Naive B cell (primary cell): Measurements from ENCODE around the gene ITGAD. TPM values are rescaled to one million over a fixed set of nuclear protein-coding genes. Genes with fewer than 3 reads are reported as not detected.
A peak's percentile ranks its signal among the peaks of the same experiment; 100 is the strongest.

Experiments used
- ATAC-seq, 2 donors: fragments of 150-1000 bp; cut with Tn5 transposase; 2 replicates each; pipeline ENCODE4 v1.10.0; 2021; ENCODE audit warnings: low read depth in 2 of 2, mild to moderate bottlenecking in 2 of 2, moderate library complexity in 2 of 2
- DNase-seq: peaks from one replicate; pipeline ENCODE4 v3.0.0; 2022
- H3K27ac Mint-ChIP-seq, 6 donors: one replicate each; pipeline ENCODE4 v1.8.0; 2020 to 2022; ENCODE audit warnings: mild to moderate bottlenecking in 6 of 6, mixed read lengths in 6 of 6, moderate library complexity in 5 of 6, inconsistent platforms in 2 of 6
- H3K27me3 Mint-ChIP-seq, 3 donors: one replicate each; pipeline ENCODE4 v1.8.0; 2021 to 2022; ENCODE audit warnings: mixed read lengths in 3 of 3, mild to moderate bottlenecking in 1 of 3
- H3K36me3 Mint-ChIP-seq, 2 donors: one replicate each; pipeline ENCODE4 v1.8.0; 2020 to 2022; ENCODE audit warnings: mixed read lengths in 2 of 2, inconsistent platforms in 1 of 2, mild to moderate bottlenecking in 1 of 2
- H3K4me1 Mint-ChIP-seq, 3 donors: one replicate each; pipeline ENCODE4 v1.8.0; 2020 to 2022; ENCODE audit warnings: mixed read lengths in 3 of 3, inconsistent platforms in 1 of 3, mild to moderate bottlenecking in 1 of 3, moderate library complexity in 1 of 3
- H3K4me3 Mint-ChIP-seq, 8 donors: one replicate each; pipeline ENCODE4 v1.8.0; 2020 to 2022; ENCODE audit warnings: mild to moderate bottlenecking in 8 of 8, mixed read lengths in 8 of 8, moderate library complexity in 8 of 8, inconsistent platforms in 2 of 8
- H3K9me3 Mint-ChIP-seq, 7 donors: one replicate each; pipeline ENCODE4 v1.8.0; 2020 to 2022; ENCODE audit warnings: mixed read lengths in 7 of 7, mild to moderate bottlenecking in 5 of 7, inconsistent platforms in 2 of 7, moderate library complexity in 1 of 7
- polyA plus RNA-seq, 6 donors: library from polyadenylated mRNA; unstranded; fragments of 300-500 nt; fragmentation: Illumina TruSeq; gene quantifications; one replicate each; pipeline ENCODE4 v1.2.3, GENCODE V29; 2021; ENCODE audit warnings: low read depth in 6 of 6

Gene ITGAD
- polyA plus RNA-seq, 6 donors from 2014 or later: not detected

DNA sequence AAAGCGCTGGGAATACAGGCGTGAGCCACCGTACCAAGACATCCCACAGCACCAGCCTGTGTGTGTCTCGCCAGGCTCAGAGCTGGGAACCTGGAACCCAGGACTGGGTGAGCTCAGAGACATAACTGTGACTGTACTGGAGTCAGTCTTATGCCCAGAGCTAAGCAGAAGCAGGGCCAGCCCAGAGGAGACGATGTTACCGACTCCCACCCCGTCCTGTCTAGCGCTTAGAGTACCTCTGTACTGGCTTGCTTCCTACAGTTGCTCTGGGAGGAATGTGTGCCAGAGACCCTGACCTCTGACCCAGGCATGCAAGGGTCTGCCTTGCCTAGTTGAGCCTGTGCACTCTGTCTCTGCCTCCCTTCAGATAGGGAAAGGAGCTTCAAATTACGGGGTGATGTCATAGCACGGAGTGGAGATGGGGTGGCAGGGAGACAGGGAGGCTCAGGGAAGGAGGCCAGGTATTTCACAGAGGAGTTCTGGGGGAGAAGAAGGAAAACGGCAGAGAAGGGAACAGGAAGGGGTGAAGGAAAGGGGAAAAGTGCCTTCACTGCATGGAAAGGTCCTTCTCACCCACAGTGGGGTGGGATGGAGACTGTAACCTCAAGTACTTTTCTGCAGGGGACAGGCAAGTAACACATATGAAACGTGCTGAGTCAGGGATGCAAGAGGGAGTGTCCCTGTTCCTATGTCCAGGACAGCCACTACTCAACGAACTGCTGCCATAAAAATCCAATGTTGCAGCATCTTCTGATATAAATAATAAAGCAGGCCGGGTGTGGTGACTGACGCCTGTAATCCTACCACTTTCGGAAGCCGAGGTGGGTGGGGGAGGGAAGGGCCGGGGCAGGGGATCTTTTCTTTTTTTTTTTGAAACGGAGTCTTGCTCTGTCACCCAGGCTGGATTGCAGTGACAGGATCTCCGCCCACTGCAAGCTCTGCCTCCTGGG is 60.4 kb downstream of the ITGAD start:
- Mint-ChIP-seq H3K4me1 (peaks cover 30 to 49% (median 39%) of the 10 kb centered on the region in 3 donors), H3K4me3 (peak overlapping the region in 2 of 8 donors; percentile 32 to 33), H3K27ac (peak overlapping the region in 2 of 6 donors; percentile 72 to 80), H3K27me3 (no peaks in the 10 kb centered on the region), H3K9me3 (no peaks in the 10 kb centered on the region), H3K36me3 (no peaks in the 10 kb centered on the region)
- ATAC-seq (no peak), DNase-seq (no peak)

DNA sequence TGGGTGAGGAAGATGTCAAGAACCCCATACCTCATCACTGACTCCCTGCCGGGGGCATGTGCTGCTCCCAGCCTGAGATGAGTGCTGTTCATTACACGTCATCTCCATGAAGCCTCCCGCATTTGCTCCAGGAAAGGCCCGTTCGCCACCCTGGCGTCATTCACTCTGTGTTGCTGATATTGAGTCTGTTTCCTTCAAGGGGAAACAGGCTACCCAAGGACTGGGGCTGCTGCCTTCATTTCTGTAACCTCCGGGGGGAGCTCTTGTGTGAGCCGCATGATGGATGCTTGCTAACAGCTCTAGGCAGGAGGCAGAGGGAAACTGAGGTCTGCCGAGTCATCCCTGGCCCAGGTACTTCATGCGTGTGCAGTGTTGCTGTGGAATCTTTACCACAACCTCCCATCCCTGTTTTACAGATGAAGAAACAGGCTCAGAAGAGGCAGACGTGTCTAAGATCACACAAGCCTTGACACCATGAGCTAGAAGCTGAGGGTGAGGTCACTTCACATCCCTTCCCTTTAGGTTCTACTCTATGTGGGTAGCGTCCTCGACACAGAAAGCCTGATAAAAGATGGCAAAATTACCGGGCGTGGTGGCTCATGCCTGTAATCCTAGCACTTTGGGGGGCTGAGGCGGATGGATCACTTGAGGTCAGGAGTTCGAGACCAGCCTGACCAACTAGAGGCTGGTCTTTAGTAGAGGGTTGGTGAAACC is 62.6 kb downstream of the ITGAD start:
- peak overlapping the region in 5 of 8 donors; percentile 5 to 75 (median 26) for H3K4me3 Mint-ChIP-seq

DNA sequence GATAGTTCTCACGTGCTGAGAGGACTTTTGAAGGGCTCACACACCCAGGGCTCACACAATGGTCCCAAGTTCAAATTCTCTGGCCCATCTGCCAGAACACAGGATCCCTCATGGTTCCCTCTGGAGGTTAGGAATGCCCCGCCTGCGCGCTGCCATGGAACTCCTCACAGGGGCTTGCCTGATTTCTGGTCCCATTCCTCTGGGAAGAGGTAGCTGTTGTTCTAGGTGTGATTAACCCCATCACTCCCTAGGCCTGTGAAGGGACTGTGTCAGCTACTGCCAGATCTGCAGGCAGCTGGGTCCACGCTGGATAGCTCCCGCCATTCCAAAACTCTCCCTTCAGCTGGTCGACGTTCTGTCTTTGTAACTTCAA is 63.8 kb downstream of the ITGAD start:
- peak overlapping the region in 4 of 8 donors; percentile 30 to 97 (median 74) for H3K4me3 Mint-ChIP-seq
- peak overlapping the region in 3 of 6 donors; percentile 21 to 78 (median 30) for H3K27ac Mint-ChIP-seq
- H3K27me3 Mint-ChIP-seq: no peaks in the 10 kb centered on the region
- no peaks in the 10 kb centered on the region for H3K36me3 Mint-ChIP-seq
- DNase-seq (no peak), ATAC-seq (no peak)
- peaks cover 25 to 60% (median 47%) of the 10 kb centered on the region in 3 donors for H3K4me1 Mint-ChIP-seq
- H3K9me3 Mint-ChIP-seq: no peaks in the 10 kb centered on the region

More for the DNA sequence above, 62.6 kb downstream of the ITGAD start:
- DNase-seq (no peak), ATAC-seq (no peak)
- Mint-ChIP-seq H3K27ac (peak overlapping the region in 2 of 6 donors; percentile 10 to 89), H3K4me1 (peaks cover 33 to 60% (median 47%) of the 10 kb centered on the region in 3 donors), H3K9me3 (no peaks in the 10 kb centered on the region), H3K27me3 (no peaks in the 10 kb centered on the region), H3K36me3 (no peaks in the 10 kb centered on the region)

DNA sequence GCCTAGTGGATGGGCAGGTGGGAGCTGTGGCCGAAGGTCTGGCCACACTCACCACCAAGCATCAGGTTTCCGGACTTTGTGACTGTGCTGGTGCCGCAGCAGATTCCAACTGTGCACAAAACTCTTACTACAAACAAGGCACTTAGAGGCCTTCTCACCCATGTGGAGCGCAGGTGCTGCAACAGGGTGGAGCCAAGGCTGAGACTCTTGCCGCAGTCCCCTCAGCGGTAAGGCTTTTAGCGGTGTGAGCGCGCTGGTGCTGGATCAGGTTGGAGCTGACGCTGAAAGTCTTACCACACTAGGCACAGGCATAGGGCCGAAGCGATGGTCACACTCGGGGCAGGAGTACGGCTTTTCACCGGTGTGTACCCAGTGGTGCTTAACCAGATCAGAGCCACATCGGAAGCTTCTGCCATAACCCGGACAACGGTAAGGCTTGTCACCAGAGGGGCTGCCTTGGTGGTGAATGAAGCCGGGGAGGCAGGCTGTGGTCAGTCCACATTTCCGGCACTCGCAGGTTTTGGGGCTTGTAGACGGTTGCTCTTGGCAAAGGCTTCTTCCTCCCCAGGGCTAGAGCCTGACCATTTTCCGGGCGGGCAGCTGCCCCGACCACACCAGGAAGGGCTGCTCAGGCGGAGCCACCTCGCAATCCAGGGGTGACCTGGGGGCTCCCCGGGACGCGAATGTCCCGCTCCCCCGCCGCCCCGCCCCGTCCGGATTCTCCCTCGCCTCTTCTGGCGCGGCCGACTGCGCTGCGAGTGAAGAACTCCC is 65.1 kb downstream of the ITGAD start:
- DNase-seq: peak; percentile 44
- ATAC-seq: peak in 1 of 2 donors; percentile 15
- Mint-ChIP-seq H3K27ac (peak overlapping the region; percentile 4 to 99 (median 98)), H3K9me3 (no peaks in the 10 kb centered on the region), H3K36me3 (peaks cover 5 to 7% of the 10 kb centered on the region in 2 donors), H3K27me3 (no peaks in the 10 kb centered on the region), H3K4me1 (peaks cover 24 to 56% (median 45%) of the 10 kb centered on the region in 3 donors), H3K4me3 (peak overlapping the region; percentile 83 to 97 (median 94))

DNA sequence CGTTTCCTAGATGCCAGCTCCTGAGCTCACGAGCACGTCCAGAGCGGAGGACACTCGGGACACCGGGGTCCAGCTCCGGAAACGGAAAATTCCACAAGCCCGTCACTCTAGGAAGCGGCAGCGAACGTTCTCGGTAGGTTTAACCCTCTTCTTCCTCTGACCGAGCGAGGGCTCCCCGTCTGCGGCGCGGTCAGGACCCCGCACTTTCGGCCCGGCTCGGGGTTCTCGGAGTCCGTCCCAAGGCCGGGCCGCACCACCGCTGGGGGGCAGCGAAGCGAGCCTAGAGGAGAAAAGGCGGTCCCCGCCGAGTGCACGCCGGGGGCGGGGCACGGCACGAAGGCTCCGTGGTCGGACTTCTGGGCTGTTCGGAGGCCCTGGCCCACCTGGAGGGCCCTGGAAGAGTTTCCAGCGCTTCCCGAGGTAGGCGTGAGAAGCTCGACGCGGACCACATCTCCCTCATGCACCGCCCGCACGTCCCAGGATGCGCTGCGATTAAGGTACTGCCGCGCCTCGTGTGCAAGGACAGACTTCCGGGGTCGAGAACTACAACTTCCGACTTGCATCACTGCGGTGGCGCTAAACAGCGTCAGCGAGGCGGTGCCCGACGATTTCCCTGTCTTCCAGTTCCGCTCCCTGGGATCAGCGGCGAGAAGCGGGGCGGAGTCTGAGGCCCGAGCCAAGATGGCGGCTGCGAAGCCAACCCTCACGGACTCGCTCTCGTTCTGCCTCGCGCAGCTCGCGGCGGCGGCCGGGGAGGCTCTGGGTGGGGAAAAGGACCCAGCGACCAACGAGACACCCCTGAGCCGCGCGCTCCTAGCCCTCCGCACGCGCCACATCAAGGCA is 65.9 kb downstream of the ITGAD start, which contains the start of gene ARMC5:
Gene ARMC5, plus strand, starts transcription at position 658 of the 843 bp plus-strand sequence. Its CDS starts 24 bp downstream, at position 682.
- ATAC-seq: peak; percentile 74 to 77
- peak; percentile 97 for DNase-seq
- H3K4me3 Mint-ChIP-seq: peak within 1 kb of the TSS; percentile 83 to 97 (median 94)
- peak within 1 kb of the TSS; percentile 97 to 99 (median 98) for H3K27ac Mint-ChIP-seq
- no peaks in the 10 kb centered on the region for H3K27me3 Mint-ChIP-seq
- H3K9me3 Mint-ChIP-seq: no peaks in the 10 kb centered on the region
- H3K4me1 Mint-ChIP-seq: peaks cover 20 to 49% (median 40%) of the 10 kb centered on the region in 3 donors
- peaks cover 5 to 15% of the 10 kb centered on the region in 2 donors for H3K36me3 Mint-ChIP-seq

DNA sequence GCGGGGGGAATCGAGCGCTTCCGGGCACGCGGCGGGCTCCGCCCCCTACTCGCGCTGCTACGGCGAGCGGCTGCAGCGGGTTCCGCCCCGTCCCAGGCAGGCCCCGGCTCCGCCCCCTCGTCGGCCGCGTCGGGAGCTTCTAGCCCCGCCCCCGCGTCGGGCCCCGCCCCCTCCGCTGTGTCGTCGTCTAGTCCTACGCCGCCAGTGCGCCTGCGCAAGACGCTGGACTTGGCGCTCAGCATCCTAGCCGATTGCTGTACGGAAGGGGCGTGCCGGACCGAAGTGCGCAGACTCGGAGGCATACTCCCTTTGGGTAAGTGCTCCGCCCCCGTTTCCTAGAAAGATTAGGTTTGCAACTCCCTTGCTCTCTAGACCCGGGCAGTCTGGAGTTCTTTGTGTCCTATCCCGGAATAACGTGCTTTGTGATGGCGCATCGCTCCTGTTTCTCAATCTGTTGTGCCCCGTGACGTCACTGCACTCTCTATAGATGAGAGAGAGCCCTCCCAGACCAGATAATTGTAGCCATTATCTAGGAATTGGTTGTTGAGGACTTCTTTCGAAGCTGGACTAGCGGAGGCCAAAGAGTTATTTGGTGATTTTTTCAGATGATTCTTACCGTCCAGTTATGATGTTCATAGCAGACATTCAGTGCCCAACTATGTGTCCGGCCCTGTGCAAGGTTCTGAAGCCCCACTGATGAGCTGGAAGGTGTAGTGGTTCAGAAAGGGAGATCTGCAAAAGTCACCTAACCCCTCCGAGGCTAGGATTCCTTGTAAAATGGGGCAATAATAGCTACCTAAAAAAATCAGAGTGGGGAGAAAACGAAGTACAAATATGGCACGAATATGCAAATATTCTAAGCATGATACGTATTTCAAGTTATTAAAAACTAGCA is 66.8 kb downstream of the ITGAD start:
- H3K27me3 Mint-ChIP-seq: no peaks in the 10 kb centered on the region
- DNase-seq (peak; percentile 100), ATAC-seq (peak; percentile 73 to 78)
- H3K9me3 Mint-ChIP-seq: no peaks in the 10 kb centered on the region
- H3K4me3 Mint-ChIP-seq: peak overlapping the region; percentile 83 to 97 (median 94)
- H3K27ac Mint-ChIP-seq: peak overlapping the region; percentile 97 to 99 (median 98)
- peaks cover 19 to 45% (median 39%) of the 10 kb centered on the region in 3 donors for H3K4me1 Mint-ChIP-seq
- H3K36me3 Mint-ChIP-seq: peaks cover 5 to 19% of the 10 kb centered on the region in 2 donors

DNA sequence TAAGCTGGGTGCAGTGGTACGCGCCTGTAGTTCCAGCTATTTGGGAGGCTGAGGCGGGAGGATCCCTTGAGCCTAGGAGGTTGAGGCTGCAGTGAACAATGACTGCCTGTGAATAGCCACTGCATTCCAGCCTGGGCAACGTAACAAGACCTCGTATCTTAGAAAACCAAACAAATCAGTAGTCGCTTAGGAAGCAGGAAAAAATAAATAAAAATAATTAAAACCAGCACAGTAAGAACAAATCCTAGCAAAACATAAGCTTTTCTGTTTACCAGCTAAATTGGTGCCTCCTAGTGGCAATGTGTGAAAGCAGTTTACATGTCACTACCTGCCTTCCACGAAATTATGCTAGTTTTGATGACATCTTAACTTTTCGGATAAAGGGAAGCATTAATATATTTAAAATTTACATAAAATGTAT is 67.5 kb downstream of the ITGAD start:
- Mint-ChIP-seq H3K4me3 (peak overlapping the region in 6 of 8 donors; percentile 83 to 97 (median 95)), H3K27ac (peak overlapping the region in 2 of 6 donors; percentile 99)

DNA sequence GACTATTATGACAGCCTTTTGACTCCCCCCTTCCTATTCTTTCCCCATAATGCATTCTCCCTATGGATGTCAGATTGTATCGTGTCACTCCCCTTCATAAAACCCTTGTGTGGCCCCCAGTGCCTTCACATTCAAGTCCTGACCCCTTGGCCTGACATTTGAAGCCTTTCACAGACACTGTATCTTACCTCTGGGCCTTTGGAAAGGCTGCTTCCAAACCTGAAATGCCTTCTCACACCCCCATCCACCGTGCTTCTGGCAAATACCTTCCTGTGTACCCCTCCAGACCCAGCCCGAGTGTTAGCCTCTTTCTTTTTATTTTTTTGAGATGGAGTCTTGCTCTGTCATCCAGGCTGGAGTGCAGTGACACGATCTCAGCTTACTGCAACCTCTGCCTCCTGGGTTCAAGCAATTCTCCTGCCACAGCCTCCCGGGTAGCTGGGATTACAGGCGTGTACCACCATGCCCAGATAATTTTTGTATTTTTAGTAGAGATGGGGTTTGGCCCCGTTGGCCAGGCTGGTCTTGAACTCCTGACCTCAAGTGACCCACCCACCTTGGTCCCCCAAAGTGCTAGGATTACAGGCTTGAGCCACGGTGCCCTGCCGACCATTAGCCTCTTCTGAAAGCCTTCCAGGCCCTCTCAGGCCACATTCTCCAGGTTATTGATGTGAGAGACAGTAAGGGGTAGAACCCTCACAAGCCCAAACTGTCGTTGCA is 68.2 kb downstream of the ITGAD start:
- DNase-seq (no peak), ATAC-seq (no peak)
- Mint-ChIP-seq H3K4me1 (peaks cover 16 to 31% (median 25%) of the 10 kb centered on the region in 3 donors), H3K27ac (peak overlapping the region in 2 of 6 donors; percentile 38 to 81), H3K36me3 (peaks cover 5 to 33% of the 10 kb centered on the region in 2 donors), H3K9me3 (no peaks in the 10 kb centered on the region), H3K27me3 (no peaks in the 10 kb centered on the region), H3K4me3 (peak overlapping the region in 2 of 8 donors; percentile 7 to 97)

More for the DNA sequence above, 67.5 kb downstream of the ITGAD start:
- no peak for ATAC-seq
- Mint-ChIP-seq H3K4me1 (peaks cover 14 to 38% (median 33%) of the 10 kb centered on the region in 3 donors), H3K27me3 (no peaks in the 10 kb centered on the region), H3K9me3 (no peaks in the 10 kb centered on the region), H3K36me3 (peaks cover 5 to 26% of the 10 kb centered on the region in 2 donors)
- DNase-seq: peak; percentile 26

DNA sequence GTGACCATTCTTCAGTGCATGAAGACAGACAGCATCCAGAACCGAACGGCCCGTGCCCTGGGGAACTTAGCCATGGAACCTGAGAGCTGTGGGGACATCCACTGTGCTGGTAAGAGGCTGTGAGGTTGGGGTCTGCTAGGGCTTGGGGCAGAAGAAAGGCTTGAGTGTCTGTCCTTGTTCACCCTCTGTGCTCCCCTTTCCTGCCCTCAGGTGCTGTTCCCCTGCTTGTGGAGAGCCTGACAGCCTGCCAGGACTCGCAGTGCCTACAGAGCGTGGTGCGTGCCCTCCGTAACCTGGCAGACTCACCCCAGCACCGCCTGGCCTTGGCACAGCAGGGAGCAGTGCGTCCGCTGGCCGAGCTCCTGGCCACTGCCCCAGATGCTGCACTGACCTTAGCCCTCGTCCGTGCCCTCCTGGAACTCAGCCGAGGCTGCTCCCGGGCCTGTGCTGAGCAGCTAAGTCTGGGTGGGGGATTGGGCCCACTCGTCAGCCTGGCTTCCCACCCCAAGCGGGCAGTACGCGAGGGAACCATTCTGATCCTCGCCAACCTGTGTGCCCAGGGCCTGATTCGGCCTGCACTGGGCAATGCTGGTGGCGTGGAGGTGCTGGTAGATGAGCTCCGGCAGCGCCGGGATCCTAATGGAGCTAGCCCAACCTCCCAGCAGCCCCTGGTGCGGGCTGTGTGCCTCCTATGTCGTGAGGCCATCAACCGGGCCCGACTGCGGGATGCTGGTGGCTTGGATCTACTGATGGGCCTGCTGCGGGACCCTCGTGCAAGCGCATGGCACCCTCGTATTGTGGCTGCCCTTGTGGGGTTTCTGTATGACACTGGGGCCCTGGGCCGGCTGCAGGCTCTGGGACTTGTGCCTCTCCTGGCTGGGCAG is 69.0 kb downstream of the ITGAD start:
- ATAC-seq (no peak), DNase-seq (no peak)
- Mint-ChIP-seq H3K27me3 (no peaks in the 10 kb centered on the region), H3K4me1 (peaks cover 22 to 32% (median 29%) of the 10 kb centered on the region in 3 donors), H3K27ac (no peak overlapping the region), H3K36me3 (peaks cover 5 to 33% of the 10 kb centered on the region in 2 donors), H3K4me3 (no peak overlapping the region), H3K9me3 (no peaks in the 10 kb centered on the region)

DNA sequence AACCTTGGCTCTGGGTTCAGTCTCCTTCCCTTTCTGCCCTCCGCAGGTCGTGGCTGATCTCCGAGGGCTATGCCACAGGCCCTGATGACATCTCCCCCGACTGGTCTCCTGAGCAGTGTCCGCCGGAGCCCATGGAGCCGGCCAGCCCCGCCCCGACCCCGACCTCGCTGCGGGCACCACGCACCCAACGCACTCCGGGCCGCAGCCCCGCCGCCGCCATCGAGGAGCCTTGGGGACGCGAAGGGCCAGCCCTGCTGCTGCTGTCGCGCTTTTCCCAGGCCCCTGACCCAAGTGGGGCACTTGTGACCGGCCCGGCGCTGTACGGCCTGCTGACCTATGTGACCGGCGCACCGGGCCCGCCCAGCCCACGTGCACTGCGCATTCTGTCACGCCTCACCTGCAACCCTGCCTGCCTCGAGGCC is 71.2 kb downstream of the ITGAD start:
- DNase-seq (no peak), ATAC-seq (no peak)
- peak overlapping the region in 1 of 6 donors; percentile 81 for H3K27ac Mint-ChIP-seq
- no peak overlapping the region for H3K4me3 Mint-ChIP-seq
- H3K36me3 Mint-ChIP-seq: peaks cover 5 to 33% of the 10 kb centered on the region in 2 donors
- no peaks in the 10 kb centered on the region for H3K27me3 Mint-ChIP-seq
- H3K9me3 Mint-ChIP-seq: no peaks in the 10 kb centered on the region
- peaks cover 26 to 30% (median 29%) of the 10 kb centered on the region in 3 donors for H3K4me1 Mint-ChIP-seq
